Caco-2 (cell line): Measurements from ENCODE around the gene AP3B1. TPM values are rescaled to one million over a fixed set of nuclear protein-coding genes. Genes with fewer than 3 reads are reported as not detected.
"Not testable (repeated sequence)": the region's sequence is repeated elsewhere in the genome, so short reads cannot be mapped to it uniquely, and the experiment has no call there.

Source experiments
- BruUV-seq: library from RNA; stranded (reverse); fragments of 400-500 nt; replicated peaks from 2 replicates; lab custom pipeline; 2021; lab: Mats Ljungman, UMichigan
- CTCF ChIA-PET: fragments of 300-600 bp; sonication (Branson Sonifier 250); formaldehyde crosslinking; loops from one replicate; lab custom pipeline; 2022; ENCODE audit warnings: antibody characterized with exemption; lab: Charles Lee
- POLR2A ChIA-PET: fragments of 300-600 bp; sonication (Branson Sonifier 250); formaldehyde crosslinking; loops from one replicate; lab custom pipeline; 2022; ENCODE audit warnings: antibody characterized with exemption; lab: Charles Lee
- DNase-seq, 2 experiments: peaks; one replicate each; pipeline versions ENCODE4 v3.0.0 to v3.0.0-alpha.2; 2020 to 2022
- H3K27me3 ChIP-seq: replicated peaks from 2 replicates; pipeline ENCODE4 v1.6.0; 2011; ENCODE audit warnings: low read length; ENCODE audit not compliant: control insufficient read depth, insufficient read depth
- H3K36me3 ChIP-seq: 2 replicates; pipeline ENCODE4 v1.5.1; 2011; ENCODE audit warnings: low read length; ENCODE audit not compliant: control insufficient read depth, insufficient read depth
- H3K4me1 ChIP-seq: fragments of 250-450 bp; sonication (Bioruptor Pico); 2 replicates; pipeline ENCODE4 v1.5.1; 2020; ENCODE audit warnings: mild to moderate bottlenecking
- H3K4me3 ChIP-seq: 2 replicates; pipeline ENCODE4 v1.5.1; 2011; ENCODE audit warnings: low read depth, mild to moderate bottlenecking, control low read depth, low read length
- H3K9me3 ChIP-seq: fragments of 250-450 bp; sonication (Bioruptor Pico); 2 replicates; pipeline ENCODE4 v1.5.1; 2020; ENCODE audit warnings: mild to moderate bottlenecking, moderate library complexity
- H3K27ac Mint-ChIP-seq: one replicate; pipeline ENCODE4 v1.8.0; 2022; ENCODE audit warnings: mixed read lengths; ENCODE audit not compliant: unreplicated experiment
- H3K27me3 Mint-ChIP-seq: one replicate; pipeline ENCODE4 v1.8.0; 2022; ENCODE audit warnings: mixed read lengths; ENCODE audit not compliant: insufficient read depth, unreplicated experiment
- H3K36me3 Mint-ChIP-seq: one replicate; pipeline ENCODE4 v1.8.0; 2022; ENCODE audit warnings: mild to moderate bottlenecking, mixed read lengths; ENCODE audit not compliant: insufficient read depth, unreplicated experiment
- H3K4me1 Mint-ChIP-seq: one replicate; pipeline ENCODE4 v1.8.0; 2022; ENCODE audit warnings: low read depth, mixed read lengths; ENCODE audit not compliant: unreplicated experiment
- H3K4me3 Mint-ChIP-seq: one replicate; pipeline ENCODE4 v1.8.0; 2022; ENCODE audit warnings: mild to moderate bottlenecking, moderate library complexity, mixed read lengths; ENCODE audit not compliant: unreplicated experiment
- H3K9me3 Mint-ChIP-seq: one replicate; pipeline ENCODE4 v1.8.0; 2022; ENCODE audit warnings: mixed read lengths; ENCODE audit not compliant: unreplicated experiment
- CTCF ChIP-seq, 2 experiments: fragments of 200-600 bp in 1 of 2; IDR thresholded peaks; 1 replicate in 1 of 2; 2 replicates in 1 of 2; pipeline versions ENCODE4 v1.5.1 to v1.8.0; 2011 to 2022; ENCODE audit warnings: antibody characterized with exemption in 1 of 2, control low read depth in 1 of 2, inconsistent platforms in 1 of 2, low read depth in 1 of 2, low read length in 1 of 2, mild to moderate bottlenecking in 1 of 2, moderate library complexity in 1 of 2; ENCODE audit not compliant: insufficient read depth in 1 of 2, severe bottlenecking in 1 of 2, unreplicated experiment in 1 of 2
- intact Hi-C: fragments of 100-400 bp; cut with micrococcal nuclease; formaldehyde crosslinking; loops from one replicate; pipeline ENCODE4 v1.10.0; 2022; ENCODE audit not compliant: unreplicated experiment
- total RNA-seq: library from RNA; stranded (reverse); gene quantifications from 2 replicates; pipeline ENCODE4 v1.2.3, GENCODE V29; 2022

Gene AP3B1
- total RNA-seq, 1 experiment from 2014 or later, result 52.7 TPM

DNA sequence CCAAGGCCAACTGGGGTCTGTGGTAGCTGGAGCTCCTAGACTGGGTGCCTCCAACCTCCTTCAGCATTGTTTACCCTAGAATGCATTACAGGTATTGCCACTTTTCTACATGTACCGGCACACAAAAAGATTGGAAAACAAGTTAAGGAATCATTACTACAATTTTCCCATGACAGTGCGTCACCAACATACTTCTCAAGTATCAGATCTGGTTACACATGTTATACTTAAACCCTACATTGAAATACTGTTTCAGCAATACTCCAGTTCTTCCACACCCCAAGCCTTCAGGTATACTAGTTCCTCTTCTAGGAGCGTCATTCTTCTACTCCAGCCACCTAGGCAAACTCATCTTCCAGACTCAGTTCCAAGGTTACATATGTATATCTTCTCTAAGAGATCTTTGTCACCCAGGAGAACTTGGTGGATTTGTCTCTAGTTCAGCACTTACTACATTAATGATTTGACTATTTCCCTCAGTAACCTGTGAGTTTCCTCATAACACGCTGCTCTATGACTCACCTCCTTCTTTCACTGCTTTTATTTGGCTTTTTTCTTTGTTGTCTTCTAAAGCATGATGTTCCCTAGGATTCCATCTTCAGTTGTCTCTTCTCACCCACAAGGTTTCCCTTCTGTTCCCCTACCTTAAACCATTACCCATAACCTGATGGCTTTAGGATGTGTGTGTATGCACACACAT, 217.0 kb downstream of the AP3B1 start:
- BruUV-seq, result no TSS peak
- Mint-ChIP-seq H3K9me3 (peaks cover 22% of the 10 kb centered on the region), H3K4me1 (peaks cover 13% of the 10 kb centered on the region), H3K27ac (no peak overlapping the region), H3K36me3 (peaks cover 8% of the 10 kb centered on the region), H3K27me3 (no peaks in the 10 kb centered on the region), H3K4me3 (no peak overlapping the region)
- H3K4me3 ChIP-seq, result no peak overlapping the region
- peaks cover 7% of the 10 kb centered on the region; the same call in 1 of the 2 replicates for H3K9me3 ChIP-seq
- intact Hi-C loops, result no loop called here
- no peak for DNase-seq
- H3K36me3 ChIP-seq, result no peaks in the 10 kb centered on the region
- ChIA-PET POLR2A (no interaction called here), CTCF (no interaction called here)
- TF ChIP-seq CTCF (IDR thresholded peaks at IDR 0.05; ENCODE audit: insufficient read depth in 1 of 2, low read depth in 1 of 2, low read length in 1 of 2, severe bottlenecking in 1 of 2, unreplicated experiment in 1 of 2), result no peak
- H3K4me1 ChIP-seq, result peaks cover 24% of the 10 kb centered on the region
- no peaks in the 10 kb centered on the region for H3K27me3 ChIP-seq

- H3K36me3 ChIP-seq, result no peaks in the 10 kb centered on the region
- Mint-ChIP-seq H3K4me1 (peaks cover 13% of the 10 kb centered on the region), H3K36me3 (peaks cover 6% of the 10 kb centered on the region), H3K4me3 (no peak overlapping the region), H3K9me3 (peaks cover 22% of the 10 kb centered on the region), H3K27ac (no peak overlapping the region), H3K27me3 (no peaks in the 10 kb centered on the region)
- peaks cover 24% of the 10 kb centered on the region for H3K4me1 ChIP-seq
- H3K27me3 ChIP-seq, result no peaks in the 10 kb centered on the region
- H3K9me3 ChIP-seq, result peaks cover 7% of the 10 kb centered on the region; the same call in 1 of the 2 replicates
- peak in 1 of 2 experiments; percentile 43 for DNase-seq
- intact Hi-C loops, result no loop called here
- H3K4me3 ChIP-seq, result no peak overlapping the region
- TF ChIP-seq CTCF (IDR thresholded peaks at IDR 0.05; ENCODE audit: insufficient read depth in 1 of 2, low read depth in 1 of 2, low read length in 1 of 2, severe bottlenecking in 1 of 2, unreplicated experiment in 1 of 2), result no peak
- no TSS peak for BruUV-seq
- POLR2A ChIA-PET, result interaction anchor here (0.6 kb wide), 1 partner anchor 62 kb away, joined by 5 read pairs; no protein-coding TSS in a partner anchor
- CTCF ChIA-PET, result no interaction called here
Observed at GRCh38 chr5:78076351-78076750, 218.1 kb downstream of the AP3B1 start.

- DNase-seq, result no peak
- Histone ChIP-seq H3K27me3 (no peaks in the 10 kb centered on the region), H3K36me3 (no peaks in the 10 kb centered on the region), H3K9me3 (peaks cover 7% of the 10 kb centered on the region; the same call in 1 of the 2 replicates), H3K4me1 (peaks cover 24% of the 10 kb centered on the region), H3K4me3 (no peak overlapping the region)
- H3K27me3 Mint-ChIP-seq, result no peaks in the 10 kb centered on the region
- ChIA-PET CTCF (no interaction called here), POLR2A (no interaction called here)
- H3K27ac Mint-ChIP-seq, result no peak overlapping the region
- no peak for TF ChIP-seq CTCF (IDR thresholded peaks at IDR 0.05; ENCODE audit: insufficient read depth in 1 of 2, low read depth in 1 of 2, low read length in 1 of 2, severe bottlenecking in 1 of 2, unreplicated experiment in 1 of 2)
- H3K36me3 Mint-ChIP-seq, result no peaks in the 10 kb centered on the region
- BruUV-seq, result no TSS peak
- H3K4me3 Mint-ChIP-seq, result no peak overlapping the region
- intact Hi-C loops, result no loop called here
- H3K9me3 Mint-ChIP-seq, result peaks cover 22% of the 10 kb centered on the region
- H3K4me1 Mint-ChIP-seq, result peaks cover 13% of the 10 kb centered on the region
Observed at GRCh38 chr5:78075301-78075700, 219.2 kb downstream of the AP3B1 start.

GRCh38 chr5:78070691-78071090, 223.8 kb downstream of the AP3B1 start:
- H3K4me1 Mint-ChIP-seq, H3K4me3 ChIP-seq, BruUV-seq, H3K27ac Mint-ChIP-seq, intact Hi-C loops, DNase-seq, H3K27me3 ChIP-seq, POLR2A ChIA-PET, H3K4me3 Mint-ChIP-seq, H3K27me3 Mint-ChIP-seq, H3K9me3 ChIP-seq, CTCF ChIA-PET, H3K4me1 ChIP-seq, H3K36me3 ChIP-seq: not testable (repeated sequence)
- H3K9me3 Mint-ChIP-seq, result peaks cover 27% of the 10 kb centered on the region
- H3K36me3 Mint-ChIP-seq, result peaks cover 11% of the 10 kb centered on the region

GRCh38 chr5:78067581-78067980, 226.9 kb downstream of the AP3B1 start:
- peaks cover 11% of the 10 kb centered on the region for H3K36me3 Mint-ChIP-seq
- H3K27ac Mint-ChIP-seq, H3K27me3 ChIP-seq, H3K4me3 ChIP-seq, H3K9me3 ChIP-seq, intact Hi-C loops, BruUV-seq, H3K27me3 Mint-ChIP-seq, H3K36me3 ChIP-seq, CTCF ChIA-PET, H3K4me1 Mint-ChIP-seq, POLR2A ChIA-PET, H3K4me1 ChIP-seq, H3K4me3 Mint-ChIP-seq, DNase-seq: not testable (repeated sequence)
- H3K9me3 Mint-ChIP-seq, result peaks cover 27% of the 10 kb centered on the region
